Kidney epithelial cell (primary cell): ENCODE data around the gene IGLON5. TPM values are rescaled to one million over a fixed set of nuclear protein-coding genes. Genes with fewer than 3 reads are reported as not detected.

Experiments
- DNase-seq: peaks from one replicate; pipeline ENCODE4 v3.0.0-alpha.2; 2010; ENCODE audit warnings: low read depth
- H3K27me3 ChIP-seq: 2 replicates; pipeline ENCODE4 v1.6.0; 2011; ENCODE audit warnings: low read length; ENCODE audit not compliant: control insufficient read depth, insufficient read depth
- H3K36me3 ChIP-seq: 2 replicates; pipeline ENCODE4 v1.5.1; 2011; ENCODE audit warnings: low read length; ENCODE audit not compliant: control insufficient read depth, insufficient read depth
- H3K4me3 ChIP-seq: 2 replicates; pipeline ENCODE4 v1.5.1; 2011; ENCODE audit warnings: low read depth, mild to moderate bottlenecking, control low read depth, low read length
- CTCF ChIP-seq: IDR thresholded peaks from 2 replicates; pipeline ENCODE4 v1.5.1; 2011; ENCODE audit warnings: mild to moderate bottlenecking, moderate library complexity, low read length, control low read depth, inconsistent platforms; ENCODE audit not compliant: insufficient read depth, poor library complexity, severe bottlenecking
- total RNA-seq: library from RNA; depleted of rRNA; stranded (reverse); fragments of >200 nt; gene quantifications from 2 replicates; pipeline ENCODE4 v1.2.3, GENCODE V29; 2015

IGLON5 gene
- total RNA-seq, 1 donor from 2014 or later = 0.04 TPM

- H3K4me3 ChIP-seq = no peak overlapping the region
- peaks cover 17% of the 10 kb centered on the region for H3K27me3 ChIP-seq
- no peak for DNase-seq
- no peak for TF ChIP-seq CTCF
- no peaks in the 10 kb centered on the region for H3K36me3 ChIP-seq
Observed at GRCh38 chr19:51330366-51330765, 18.9 kb downstream of the IGLON5 start.

GRCh38 chr19:51331193-51331592 lies 19.7 kb downstream of the IGLON5 start:
- no peak for TF ChIP-seq CTCF
- no peak for DNase-seq
- no peaks in the 10 kb centered on the region for H3K36me3 ChIP-seq
- peaks cover 17% of the 10 kb centered on the region for H3K27me3 ChIP-seq
- no peak overlapping the region for H3K4me3 ChIP-seq

GRCh38 chr19:51331716-51332115 lies 20.3 kb downstream of the IGLON5 start:
- Histone ChIP-seq H3K4me3 (no peak overlapping the region), H3K27me3 (peaks cover 15% of the 10 kb centered on the region), H3K36me3 (no peaks in the 10 kb centered on the region)
- no peak for DNase-seq
- no peak for TF ChIP-seq CTCF

- Histone ChIP-seq H3K27me3 (no peaks in the 10 kb centered on the region), H3K4me3 (no peak overlapping the region), H3K36me3 (no peaks in the 10 kb centered on the region)
- TF ChIP-seq CTCF = no peak
- DNase-seq = no peak
Observed at GRCh38 chr19:51333836-51334460, 22.5 kb downstream of the IGLON5 start.

- no peak for DNase-seq
- TF ChIP-seq CTCF = no peak
- no peaks in the 10 kb centered on the region for H3K36me3 ChIP-seq
- peaks cover 14% of the 10 kb centered on the region for H3K27me3 ChIP-seq
- H3K4me3 ChIP-seq = no peak overlapping the region
Observed at GRCh38 chr19:51337141-51337860, 25.9 kb downstream of the IGLON5 start.
